ENCODE results near the gene ASXL2.
"Not testable (repeated sequence)": the region's sequence is repeated elsewhere in the genome, so short reads cannot be mapped to it uniquely, and the experiment has no call there.

Gene ASXL2

GRCh38 chr2:25878361-25879132 is at the start of gene ASXL2:
ASXL2 (minus strand) TSS chr2:25878487; CDS start chr2:25878222, 265 bp downstream.
- DNase-seq (ENCODE audit: low read depth, low spot score): peak; percentile 90

- no peak for DNase-seq (ENCODE audit: low read depth, low spot score)
Observed at GRCh38 chr2:25926984-25927756, 48.9 kb upstream of the ASXL2 start.

- no peak for DNase-seq (ENCODE audit: low read depth, low spot score)
Observed at GRCh38 chr2:25922501-25922900, 44.2 kb upstream of the ASXL2 start.

- DNase-seq (ENCODE audit: low read depth, low spot score): no peak
Observed at GRCh38 chr2:25920786-25921415, 42.6 kb upstream of the ASXL2 start.

- no peak for DNase-seq (ENCODE audit: low read depth, low spot score)
Observed at GRCh38 chr2:25920336-25920735, 42.0 kb upstream of the ASXL2 start.

- DNase-seq (ENCODE audit: low read depth, low spot score): no peak
Observed at GRCh38 chr2:25917832-25918231, 39.5 kb upstream of the ASXL2 start.

- not testable (repeated sequence) for DNase-seq (ENCODE audit: low read depth, low spot score)
Observed at GRCh38 chr2:25917411-25917810, 39.1 kb upstream of the ASXL2 start.

- DNase-seq (ENCODE audit: low read depth, low spot score): not testable (repeated sequence)
Observed at GRCh38 chr2:25915944-25916772, 37.9 kb upstream of the ASXL2 start.

GRCh38 chr2:25915411-25915810 is 37.1 kb upstream of the ASXL2 start:
- not testable (repeated sequence) for DNase-seq (ENCODE audit: low read depth, low spot score)

- DNase-seq (ENCODE audit: low read depth, low spot score): not testable (repeated sequence)
Observed at GRCh38 chr2:25913696-25913973, 35.3 kb upstream of the ASXL2 start.

GRCh38 chr2:25912851-25913695 is 34.8 kb upstream of the ASXL2 start:
- no peak for DNase-seq (ENCODE audit: low read depth, low spot score)

GRCh38 chr2:25909574-25909973 is 31.3 kb upstream of the ASXL2 start:
- not testable (repeated sequence) for DNase-seq (ENCODE audit: low read depth, low spot score)

- no peak for DNase-seq (ENCODE audit: low read depth, low spot score)
Observed at GRCh38 chr2:25905126-25905525, 26.8 kb upstream of the ASXL2 start.

GRCh38 chr2:25903216-25903776 is 25.0 kb upstream of the ASXL2 start:
- no peak for DNase-seq (ENCODE audit: low read depth, low spot score)

- DNase-seq (ENCODE audit: low read depth, low spot score): no peak
Observed at GRCh38 chr2:25899404-25899970, 21.2 kb upstream of the ASXL2 start.

GRCh38 chr2:25897506-25897905 is 19.2 kb upstream of the ASXL2 start:
- no peak for DNase-seq (ENCODE audit: low read depth, low spot score)

GRCh38 chr2:25896308-25896707 is 18.0 kb upstream of the ASXL2 start:
- not testable (repeated sequence) for DNase-seq (ENCODE audit: low read depth, low spot score)

GRCh38 chr2:25895610-25896009 is 17.3 kb upstream of the ASXL2 start:
- no peak for DNase-seq (ENCODE audit: low read depth, low spot score)

- DNase-seq (ENCODE audit: low read depth, low spot score): no peak
Observed at GRCh38 chr2:25895018-25895417, 16.7 kb upstream of the ASXL2 start.
